ENCODE results near the gene CUEDC1.
A peak's percentile ranks its signal among the peaks of the same experiment; 100 is the strongest.

CUEDC1 gene

GRCh38 chr17:57875290-57876022 is 79.8 kb downstream of the CUEDC1 start:
- peak; percentile 98 for DNase-seq (ENCODE audit: low read depth)

GRCh38 chr17:57874434-57875289 is 80.5 kb downstream of the CUEDC1 start:
- DNase-seq (ENCODE audit: low read depth): peak; percentile 97

- DNase-seq (ENCODE audit: low read depth): no peak
Measured at GRCh38 chr17:57874058-57874419, 81.2 kb downstream of the CUEDC1 start.

- DNase-seq (ENCODE audit: low read depth): peak; percentile 62
Measured at GRCh38 chr17:57873261-57874057, 81.8 kb downstream of the CUEDC1 start.

GRCh38 chr17:57872536-57872935 is 82.7 kb downstream of the CUEDC1 start:
- no peak for DNase-seq (ENCODE audit: low read depth)

- DNase-seq (ENCODE audit: low read depth): no peak
Measured at GRCh38 chr17:57871863-57872262, 83.3 kb downstream of the CUEDC1 start.

- no peak for DNase-seq (ENCODE audit: low read depth)
Measured at GRCh38 chr17:57871155-57871554, 84.1 kb downstream of the CUEDC1 start.

GRCh38 chr17:57870283-57870635 is 85.0 kb downstream of the CUEDC1 start:
- DNase-seq (ENCODE audit: low read depth): peak; percentile 53

- DNase-seq (ENCODE audit: low read depth): peak; percentile 92
Measured at GRCh38 chr17:57869617-57870282, 85.5 kb downstream of the CUEDC1 start.

- DNase-seq (ENCODE audit: low read depth): no peak
Measured at GRCh38 chr17:57868910-57869616, 86.1 kb downstream of the CUEDC1 start.

GRCh38 chr17:57868007-57868909 is 87.0 kb downstream of the CUEDC1 start:
- DNase-seq (ENCODE audit: low read depth): peak; percentile 94

GRCh38 chr17:57867126-57867525 is 88.1 kb downstream of the CUEDC1 start:
- no peak for DNase-seq (ENCODE audit: low read depth)

GRCh38 chr17:57866723-57867122 is 88.5 kb downstream of the CUEDC1 start:
- DNase-seq (ENCODE audit: low read depth): no peak

GRCh38 chr17:57866319-57866718 is 88.9 kb downstream of the CUEDC1 start:
- no peak for DNase-seq (ENCODE audit: low read depth)

- no peak for DNase-seq (ENCODE audit: low read depth)
Measured at GRCh38 chr17:57864273-57864672, 90.9 kb downstream of the CUEDC1 start.

GRCh38 chr17:57862694-57863667 is 92.2 kb downstream of the CUEDC1 start:
- no peak for DNase-seq (ENCODE audit: low read depth)

GRCh38 chr17:57861790-57862693 is 93.2 kb downstream of the CUEDC1 start:
- peak; percentile 60 for DNase-seq (ENCODE audit: low read depth)

Data from EH (cell line).